Nephron progenitor cell (in vitro differentiated cells): ENCODE results near the gene RSPO3.

Experiments
- DNase-seq: peaks from one replicate; pipeline ENCODE4 v3.0.0; 2021
- H3K27ac Mint-ChIP-seq: 2 replicates; pipeline ENCODE4 v1.8.0; 2021; ENCODE audit warnings: mild to moderate bottlenecking, moderate library complexity, mixed read lengths
- H3K27me3 Mint-ChIP-seq: 2 replicates; pipeline ENCODE4 v1.8.0; 2021; ENCODE audit warnings: mild to moderate bottlenecking, low read depth, mixed read lengths; ENCODE audit not compliant: poor library complexity
- H3K36me3 Mint-ChIP-seq: 2 replicates; pipeline ENCODE4 v1.8.0; 2021; ENCODE audit warnings: low read depth, mixed read lengths
- H3K4me1 Mint-ChIP-seq: 2 replicates; pipeline ENCODE4 v1.8.0; 2021; ENCODE audit warnings: mixed read lengths
- H3K4me3 Mint-ChIP-seq: 2 replicates; pipeline ENCODE4 v1.8.0; 2021; ENCODE audit warnings: mild to moderate bottlenecking, moderate library complexity, mixed read lengths
- H3K9me3 Mint-ChIP-seq: 2 replicates; pipeline ENCODE4 v1.8.0; 2021; ENCODE audit warnings: mild to moderate bottlenecking, moderate library complexity, mixed read lengths
- CTCF ChIP-seq: fragments of 200-600 bp; sonication (generic); IDR thresholded peaks from 2 replicates; pipeline ENCODE4 v1.5.0; 2021; ENCODE audit warnings: antibody characterized with exemption

RSPO3 gene

GRCh38 chr6:127243501-127243900 lies 125.0 kb downstream of the RSPO3 start:
- Mint-ChIP-seq H3K27ac (no peak overlapping the region), H3K9me3 (peaks cover 2% of the 10 kb centered on the region), H3K4me1 (no peaks in the 10 kb centered on the region), H3K4me3 (no peak overlapping the region), H3K27me3 (peaks cover 4% of the 10 kb centered on the region), H3K36me3 (no peaks in the 10 kb centered on the region)
- TF ChIP-seq CTCF, result no peak
- DNase-seq, result no peak
